ENCODE measurements around the gene LRPAP1. TPM values are rescaled to one million over a fixed set of nuclear protein-coding genes. Genes with fewer than 3 reads are reported as not detected.
"Not testable (repeated sequence)": the region's sequence is repeated elsewhere in the genome, so short reads cannot be mapped to it uniquely, and the experiment has no call there.

The LRPAP1 gene
- total RNA-seq, 2 donors from 2014 or later, result 157 to 214 TPM

GRCh38 chr4:3463556-3464348 lies 68.5 kb downstream of the LRPAP1 start:
- Histone ChIP-seq H3K9me3 (no peaks in the 10 kb centered on the region), H3K27ac (no peak overlapping the region), H3K36me3 (no peaks in the 10 kb centered on the region), H3K9ac (ENCODE audit: low read depth in 2 of 2, low read length in 2 of 2) (no peak overlapping the region), H3K4me3 (peak overlapping the region; percentile 34), H3K4me1 (peaks cover 4% of the 10 kb centered on the region), H3K27me3 (peaks cover 24% of the 10 kb centered on the region)
- DNase-seq, result no peak
- intact Hi-C loops (cut with DNase I), result no loop called here
- TF ChIP-seq, protein P1, sequence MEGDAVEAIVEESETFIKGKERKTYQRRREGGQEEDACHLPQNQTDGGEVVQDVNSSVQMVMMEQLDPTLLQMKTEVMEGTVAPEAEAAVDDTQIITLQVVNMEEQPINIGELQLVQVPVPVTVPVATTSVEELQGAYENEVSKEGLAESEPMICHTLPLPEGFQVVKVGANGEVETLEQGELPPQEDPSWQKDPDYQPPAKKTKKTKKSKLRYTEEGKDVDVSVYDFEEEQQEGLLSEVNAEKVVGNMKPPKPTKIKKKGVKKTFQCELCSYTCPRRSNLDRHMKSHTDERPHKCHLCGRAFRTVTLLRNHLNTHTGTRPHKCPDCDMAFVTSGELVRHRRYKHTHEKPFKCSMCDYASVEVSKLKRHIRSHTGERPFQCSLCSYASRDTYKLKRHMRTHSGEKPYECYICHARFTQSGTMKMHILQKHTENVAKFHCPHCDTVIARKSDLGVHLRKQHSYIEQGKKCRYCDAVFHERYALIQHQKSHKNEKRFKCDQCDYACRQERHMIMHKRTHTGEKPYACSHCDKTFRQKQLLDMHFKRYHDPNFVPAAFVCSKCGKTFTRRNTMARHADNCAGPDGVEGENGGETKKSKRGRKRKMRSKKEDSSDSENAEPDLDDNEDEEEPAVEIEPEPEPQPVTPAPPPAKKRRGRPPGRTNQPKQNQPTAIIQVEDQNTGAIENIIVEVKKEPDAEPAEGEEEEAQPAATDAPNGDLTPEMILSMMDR (IDR thresholded peaks at IDR 0.05), result no peak

DNA sequence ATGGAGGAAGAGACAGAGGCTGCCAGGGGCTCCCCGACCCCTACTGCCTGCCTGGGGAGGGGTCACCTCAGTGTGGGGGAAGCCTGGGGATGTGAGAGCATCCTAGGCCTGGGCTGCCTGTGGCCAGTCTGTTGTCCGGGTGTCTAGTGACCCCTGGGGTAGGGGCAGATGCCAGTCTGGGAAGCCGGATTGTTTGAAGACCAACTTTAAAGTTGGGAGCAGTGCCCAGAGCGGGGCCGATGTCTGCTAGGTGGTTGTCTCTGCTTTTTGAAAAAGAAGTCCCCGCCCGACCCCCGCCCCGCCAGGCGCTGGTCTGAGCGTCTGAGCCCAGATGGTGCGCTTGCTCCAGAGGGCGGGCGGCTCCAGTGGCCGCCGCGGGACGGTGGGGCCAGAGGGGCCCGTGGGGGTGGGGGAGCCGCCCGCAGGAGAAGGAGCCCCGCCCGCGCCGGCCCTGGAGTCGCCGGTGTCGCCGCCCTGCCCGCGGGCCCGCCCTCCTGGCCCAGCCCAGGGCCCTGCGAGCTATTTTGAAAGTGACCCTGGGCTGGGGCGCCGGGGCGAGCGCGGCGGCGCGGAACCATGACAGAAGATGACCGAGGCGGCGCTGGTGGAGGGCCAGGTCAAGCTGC lies 69.3 kb downstream of the LRPAP1 start, which contains the start of gene DOK7:
TSS of gene DOK7 (plus strand) at position 517 of the 626 bp plus-strand sequence. CDS start at position 587, 70 bp downstream.
- Histone ChIP-seq H3K9ac (ENCODE audit: low read depth in 2 of 2, low read length in 2 of 2) (no peak within 1 kb of the TSS), H3K4me1 (peaks cover 4% of the 10 kb centered on the region), H3K27ac (no peak within 1 kb of the TSS), H3K27me3 (peaks cover 24% of the 10 kb centered on the region), H3K4me3 (peak within 1 kb of the TSS; percentile 34), H3K36me3 (no peaks in the 10 kb centered on the region), H3K9me3 (no peaks in the 10 kb centered on the region)
- intact Hi-C loops (cut with DNase I), result no loop called here
- TF ChIP-seq, protein P1 (IDR thresholded peaks at IDR 0.05), result no peak
- peak; percentile 50 for DNase-seq

DNA sequence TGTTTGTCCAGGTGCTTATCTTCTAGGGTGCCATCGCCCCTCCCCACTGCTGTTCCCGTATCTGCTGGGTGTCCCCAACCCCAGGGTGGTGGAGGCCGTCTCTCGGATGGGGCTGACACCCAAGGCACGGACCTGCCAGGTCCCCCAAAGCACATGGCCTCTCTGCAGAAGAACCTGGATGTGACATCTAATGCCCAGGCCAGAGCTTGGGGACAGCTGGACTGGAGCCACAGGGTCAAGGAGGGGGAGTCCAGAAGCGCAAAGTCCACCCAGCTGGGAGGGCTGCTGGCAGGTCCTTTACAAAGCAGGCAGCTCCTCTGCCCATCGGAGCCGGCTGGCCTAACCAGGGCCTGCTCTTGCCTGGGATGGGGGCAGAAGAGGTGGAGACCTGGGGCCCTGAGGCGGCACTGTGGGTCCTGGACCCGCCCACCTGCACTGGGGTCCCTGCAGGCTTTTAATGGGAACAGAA lies 69.9 kb downstream of the LRPAP1 start:
- Histone ChIP-seq H3K27me3 (peaks cover 24% of the 10 kb centered on the region), H3K36me3 (no peaks in the 10 kb centered on the region), H3K4me1 (peaks cover 4% of the 10 kb centered on the region), H3K27ac (no peak overlapping the region), H3K9me3 (no peaks in the 10 kb centered on the region), H3K4me3 (no peak overlapping the region), H3K9ac (ENCODE audit: low read depth in 2 of 2, low read length in 2 of 2) (no peak overlapping the region)
- intact Hi-C loops (cut with DNase I), result no loop called here
- TF ChIP-seq, protein P1 (IDR thresholded peaks at IDR 0.05), result no peak
- DNase-seq, result no peak

- Histone ChIP-seq H3K27me3 (peaks cover 24% of the 10 kb centered on the region), H3K4me3 (no peak overlapping the region), H3K4me1 (peaks cover 4% of the 10 kb centered on the region), H3K9me3 (no peaks in the 10 kb centered on the region), H3K9ac (ENCODE audit: low read depth in 2 of 2, low read length in 2 of 2) (no peak overlapping the region), H3K36me3 (no peaks in the 10 kb centered on the region), H3K27ac (no peak overlapping the region)
- TF ChIP-seq, protein P1 (IDR thresholded peaks at IDR 0.05), result no peak
- DNase-seq, result peak; percentile 70
- intact Hi-C loops (cut with DNase I), result no loop called here
These were observed 70.5 kb downstream of the LRPAP1 start for GRCh38 chr4:3461515-3462291.

DNA sequence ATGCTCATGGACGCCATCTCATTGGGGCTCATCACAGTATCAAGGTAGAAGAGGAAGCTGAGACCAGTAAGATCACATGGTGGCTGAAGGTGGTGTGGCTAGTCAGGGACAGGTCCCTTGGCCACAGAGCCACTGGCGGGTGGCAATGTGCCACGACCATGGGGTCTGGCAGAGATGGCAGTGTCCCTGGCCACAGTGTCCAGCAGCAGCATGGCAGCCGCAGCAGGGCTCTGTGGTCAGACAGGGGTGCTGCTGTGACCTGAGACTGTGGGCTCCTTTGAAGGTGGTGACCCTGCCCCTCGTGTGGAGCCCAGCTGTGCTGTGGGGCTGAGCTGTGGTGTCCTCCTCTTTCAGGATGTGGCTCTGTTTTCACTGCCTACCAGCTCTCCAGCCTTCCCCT lies 71.3 kb downstream of the LRPAP1 start:
- H3K36me3 ChIP-seq, result no peaks in the 10 kb centered on the region
- H3K27ac ChIP-seq, result no peak overlapping the region
- no peak overlapping the region for H3K4me3 ChIP-seq
- H3K4me1 ChIP-seq, result peaks cover 4% of the 10 kb centered on the region
- peaks cover 24% of the 10 kb centered on the region for H3K27me3 ChIP-seq
- intact Hi-C loops (cut with DNase I), result no loop called here
- TF ChIP-seq, protein P1 (IDR thresholded peaks at IDR 0.05), result no peak
- no peak for DNase-seq
- no peaks in the 10 kb centered on the region for H3K9me3 ChIP-seq
- no peak overlapping the region for H3K9ac ChIP-seq (ENCODE audit: low read depth in 2 of 2, low read length in 2 of 2)

DNA sequence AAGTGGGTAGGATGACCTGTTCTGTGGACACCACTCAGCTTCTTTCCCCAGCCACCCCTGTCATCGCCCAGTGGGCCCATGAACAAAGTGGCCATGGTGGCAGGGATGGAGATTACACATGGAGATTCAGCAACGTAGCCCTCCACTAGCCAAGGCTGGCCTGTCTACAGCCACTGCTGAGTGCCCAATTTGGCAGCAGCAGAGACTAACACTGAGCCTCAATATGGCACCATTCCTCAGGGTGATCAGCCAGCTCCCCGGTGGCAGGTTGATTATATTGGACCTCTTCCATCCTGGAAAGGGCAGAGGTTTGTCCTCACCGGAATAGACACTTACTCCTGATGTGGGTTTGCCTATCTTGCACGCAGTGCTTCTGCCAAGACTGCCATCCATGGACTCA lies 73.1 kb downstream of the LRPAP1 start:
- H3K9ac ChIP-seq (ENCODE audit: low read depth in 2 of 2, low read length in 2 of 2); H3K4me1 ChIP-seq; H3K9me3 ChIP-seq; intact Hi-C loops (cut with DNase I); H3K4me3 ChIP-seq; H3K36me3 ChIP-seq; H3K27ac ChIP-seq; DNase-seq: not testable (repeated sequence)
- H3K27me3 ChIP-seq, result peaks cover 21% of the 10 kb centered on the region
